Upper lobe of left lung (tissue), 4 donors: ENCODE data around the gene GLS.

Source experiments
- EP300 ChIP-seq, 4 donors: sonication (generic); formaldehyde crosslinking; IDR thresholded peaks; one replicate each; pipeline ENCODE4 v1.5.1; 2017; ENCODE audit warnings: antibody characterized with exemption in 4 of 4, control low read depth in 2 of 4
- POLR2A ChIP-seq, 4 donors: fragments of 450-650 bp; IDR thresholded peaks; one replicate each; pipeline ENCODE4 v1.5.1; 2016 to 2017; ENCODE audit warnings: antibody characterized with exemption in 4 of 4, mild to moderate bottlenecking in 2 of 4
- POLR2AphosphoS5 ChIP-seq, 2 donors: sonication (generic); formaldehyde crosslinking; IDR thresholded peaks; one replicate each; pipeline ENCODE4 v1.5.1; 2017; ENCODE audit warnings: antibody characterized with exemption in 2 of 2
- TF ChIP-seq, protein P1 (sequence below), 6 experiments: fragments of 450-650 bp in 4 of 6; fragments of 200-600 bp in 2 of 6; sonication (generic) in 2 of 6; IDR thresholded peaks; one replicate each; pipeline ENCODE4 v1.5.1; 2016 to 2019; ENCODE audit warnings: antibody characterized with exemption in 6 of 6

DNA sequence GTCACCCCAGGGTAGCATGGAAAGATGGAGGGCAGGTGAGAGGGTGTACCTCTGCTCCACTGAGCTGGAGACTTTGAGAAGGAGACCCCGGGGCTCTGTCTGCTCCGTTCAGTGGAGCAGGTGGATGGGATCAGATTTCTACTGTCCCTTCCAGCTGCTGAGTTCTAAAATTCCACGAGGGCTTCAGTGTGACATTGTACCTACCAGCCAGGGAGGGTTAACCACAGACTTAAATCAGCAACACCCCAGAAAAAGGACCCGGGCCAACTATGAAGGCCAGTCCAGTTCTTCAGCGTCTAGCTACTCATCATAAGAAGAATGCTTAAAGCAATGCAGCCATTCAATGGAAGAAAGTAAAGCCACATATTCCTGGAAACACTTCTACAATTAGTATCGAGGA is 109.5 kb downstream of the GLS start:
- TF ChIP-seq, protein P1, sequence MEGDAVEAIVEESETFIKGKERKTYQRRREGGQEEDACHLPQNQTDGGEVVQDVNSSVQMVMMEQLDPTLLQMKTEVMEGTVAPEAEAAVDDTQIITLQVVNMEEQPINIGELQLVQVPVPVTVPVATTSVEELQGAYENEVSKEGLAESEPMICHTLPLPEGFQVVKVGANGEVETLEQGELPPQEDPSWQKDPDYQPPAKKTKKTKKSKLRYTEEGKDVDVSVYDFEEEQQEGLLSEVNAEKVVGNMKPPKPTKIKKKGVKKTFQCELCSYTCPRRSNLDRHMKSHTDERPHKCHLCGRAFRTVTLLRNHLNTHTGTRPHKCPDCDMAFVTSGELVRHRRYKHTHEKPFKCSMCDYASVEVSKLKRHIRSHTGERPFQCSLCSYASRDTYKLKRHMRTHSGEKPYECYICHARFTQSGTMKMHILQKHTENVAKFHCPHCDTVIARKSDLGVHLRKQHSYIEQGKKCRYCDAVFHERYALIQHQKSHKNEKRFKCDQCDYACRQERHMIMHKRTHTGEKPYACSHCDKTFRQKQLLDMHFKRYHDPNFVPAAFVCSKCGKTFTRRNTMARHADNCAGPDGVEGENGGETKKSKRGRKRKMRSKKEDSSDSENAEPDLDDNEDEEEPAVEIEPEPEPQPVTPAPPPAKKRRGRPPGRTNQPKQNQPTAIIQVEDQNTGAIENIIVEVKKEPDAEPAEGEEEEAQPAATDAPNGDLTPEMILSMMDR (IDR thresholded peaks at IDR 0.05), result no peak
- TF ChIP-seq POLR2A (IDR thresholded peaks at IDR 0.05) (no peak), EP300 (IDR thresholded peaks at IDR 0.05) (no peak), POLR2AphosphoS5 (IDR thresholded peaks at IDR 0.05) (no peak)
